NCI-H82 (cell line): ENCODE results near the gene SEL1L3.

Experiments used
- DNase-seq: peaks from one replicate; lab custom pipeline; 2025; lab: John Stamatoyannopoulos, UW

SEL1L3 gene

GRCh38 chr4:25816591-25817058 lies 46.2 kb downstream of the SEL1L3 start:
- no peak for DNase-seq

- no peak for DNase-seq
Measured at GRCh38 chr4:25815586-25815985, 47.2 kb downstream of the SEL1L3 start.

- DNase-seq = no peak
Measured at GRCh38 chr4:25814301-25815136, 48.3 kb downstream of the SEL1L3 start.

GRCh38 chr4:25813448-25814106 lies 49.2 kb downstream of the SEL1L3 start:
- no peak for DNase-seq

GRCh38 chr4:25811841-25812240 lies 50.9 kb downstream of the SEL1L3 start:
- DNase-seq = no peak

- no peak for DNase-seq
Measured at GRCh38 chr4:25811374-25811690, 51.5 kb downstream of the SEL1L3 start.

- no peak for DNase-seq
Measured at GRCh38 chr4:25810461-25811373, 52.1 kb downstream of the SEL1L3 start.

GRCh38 chr4:25809996-25810395 lies 52.8 kb downstream of the SEL1L3 start:
- DNase-seq = no peak

- no peak for DNase-seq
Measured at GRCh38 chr4:25807102-25807728, 55.6 kb downstream of the SEL1L3 start.

GRCh38 chr4:25805255-25805860 lies 57.4 kb downstream of the SEL1L3 start:
- DNase-seq = no peak

GRCh38 chr4:25803720-25804225 lies 59.0 kb downstream of the SEL1L3 start:
- no peak for DNase-seq

- DNase-seq = no peak
Measured at GRCh38 chr4:25801594-25801993, 61.2 kb downstream of the SEL1L3 start.

- DNase-seq = no peak
Measured at GRCh38 chr4:25800245-25800644, 62.5 kb downstream of the SEL1L3 start.

GRCh38 chr4:25799522-25799921 lies 63.3 kb downstream of the SEL1L3 start:
- DNase-seq = peak; percentile 86

- no peak for DNase-seq
Measured at GRCh38 chr4:25797136-25797535, 65.7 kb downstream of the SEL1L3 start.

- DNase-seq = no peak
Measured at GRCh38 chr4:25795566-25796454, 67.0 kb downstream of the SEL1L3 start.

- no peak for DNase-seq
Measured at GRCh38 chr4:25795091-25795490, 67.7 kb downstream of the SEL1L3 start.

- DNase-seq = no peak
Measured at GRCh38 chr4:25792876-25793275, 69.9 kb downstream of the SEL1L3 start.

GRCh38 chr4:25792200-25792791 lies 70.5 kb downstream of the SEL1L3 start:
- peak; percentile 55 for DNase-seq

GRCh38 chr4:25790024-25790423 lies 72.8 kb downstream of the SEL1L3 start:
- DNase-seq = no peak
